ENCODE data around the gene PLAA.
A peak's percentile ranks its signal among the peaks of the same experiment; 100 is the strongest.

PLAA gene

GRCh38 chr9:26946753-26947727 lies at the start of gene PLAA:
PLAA (minus strand) TSS chr9:26947242; CDS start chr9:26947045, 197 bp downstream.
- DNase-seq (ENCODE audit: extremely low spot score, insufficient read length, low read depth) = peak; percentile 85
- peak; percentile 77 for FAIRE-seq

GRCh38 chr9:26995810-26996209 lies 48.8 kb upstream of the PLAA start:
- DNase-seq (ENCODE audit: extremely low spot score, insufficient read length, low read depth) (no peak), FAIRE-seq (no peak)

- peak; percentile 5 for FAIRE-seq
- DNase-seq (ENCODE audit: extremely low spot score, insufficient read length, low read depth) = no peak
Measured at GRCh38 chr9:26983340-26983739, 36.3 kb upstream of the PLAA start.

GRCh38 chr9:26975728-26976707 lies 29.0 kb upstream of the PLAA start:
- no peak for DNase-seq (ENCODE audit: extremely low spot score, insufficient read length, low read depth)
- no peak for FAIRE-seq

- no peak for FAIRE-seq
- DNase-seq (ENCODE audit: extremely low spot score, insufficient read length, low read depth) = no peak
Measured at GRCh38 chr9:26974927-26975326, 27.9 kb upstream of the PLAA start.

GRCh38 chr9:26973989-26974388 lies 26.9 kb upstream of the PLAA start:
- FAIRE-seq = no peak
- DNase-seq (ENCODE audit: extremely low spot score, insufficient read length, low read depth) = no peak

GRCh38 chr9:26971721-26972120 lies 24.7 kb upstream of the PLAA start:
- DNase-seq (ENCODE audit: extremely low spot score, insufficient read length, low read depth) (no peak), FAIRE-seq (no peak)

- no peak for DNase-seq (ENCODE audit: extremely low spot score, insufficient read length, low read depth)
- peak; percentile 46 for FAIRE-seq
Measured at GRCh38 chr9:26956860-26957233, 9.8 kb upstream of the PLAA start.

- DNase-seq (ENCODE audit: extremely low spot score, insufficient read length, low read depth) (peak; percentile 94), FAIRE-seq (peak; percentile 97)
Measured at GRCh38 chr9:26955921-26956859, 9.1 kb upstream of the PLAA start, which contains the start of gene IFT74. IFT74 (plus strand) TSS chr9:26956412; CDS start chr9:26961968, 5,556 bp downstream.

GRCh38 chr9:26955222-26955903 lies 8.3 kb upstream of the PLAA start:
- no peak for DNase-seq (ENCODE audit: extremely low spot score, insufficient read length, low read depth)
- FAIRE-seq = peak; percentile 79

GRCh38 chr9:26954050-26954508 lies 7.0 kb upstream of the PLAA start:
- DNase-seq (ENCODE audit: extremely low spot score, insufficient read length, low read depth) (no peak), FAIRE-seq (peak; percentile 87)

GRCh38 chr9:26951794-26952193 lies 4.8 kb upstream of the PLAA start:
- no peak for FAIRE-seq
- DNase-seq (ENCODE audit: extremely low spot score, insufficient read length, low read depth) = no peak

- FAIRE-seq = no peak
Measured at GRCh38 chr9:26950521-26950920, 3.5 kb upstream of the PLAA start.

GRCh38 chr9:26949637-26950069 lies 2.6 kb upstream of the PLAA start:
- no peak for FAIRE-seq
- no peak for DNase-seq (ENCODE audit: extremely low spot score, insufficient read length, low read depth)

More at GRCh38 chr9:26950521-26950920, 3.5 kb upstream of the PLAA start:
- no peak for DNase-seq (ENCODE audit: extremely low spot score, insufficient read length, low read depth)

GRCh38 chr9:26947736-26948135 lies 694 bp upstream of the PLAA start:
- no peak for FAIRE-seq
- DNase-seq (ENCODE audit: extremely low spot score, insufficient read length, low read depth) = no peak

- DNase-seq (ENCODE audit: extremely low spot score, insufficient read length, low read depth) = no peak
- FAIRE-seq = no peak
Measured at GRCh38 chr9:26945591-26945990, 1.5 kb downstream of the PLAA start.

GRCh38 chr9:26940779-26941178 lies 6.3 kb downstream of the PLAA start:
- no peak for FAIRE-seq
- DNase-seq (ENCODE audit: extremely low spot score, insufficient read length, low read depth) = no peak

- FAIRE-seq = peak; percentile 36
- DNase-seq (ENCODE audit: extremely low spot score, insufficient read length, low read depth) = no peak
Measured at GRCh38 chr9:26939955-26940711, 6.9 kb downstream of the PLAA start.

Measured in GM18507 (cell line).